Fibroblast of pulmonary artery (primary cell): ENCODE data around the gene TAOK2.
"Not testable (repeated sequence)": the region's sequence is repeated elsewhere in the genome, so short reads cannot be mapped to it uniquely, and the experiment has no call there.

ENCODE experiments used
- DNase-seq: peaks from one replicate; pipeline ENCODE4 v3.0.0-alpha.2; 2010; ENCODE audit warnings: low read depth
- H3K4me3 ChIP-seq: replicated peaks from 2 replicates; pipeline ENCODE4 v1.5.1; 2011; ENCODE audit warnings: low read depth, mild to moderate bottlenecking, control low read depth, low read length, moderate library complexity
- CTCF ChIP-seq: IDR thresholded peaks from 2 replicates; pipeline ENCODE4 v1.5.1; 2011; ENCODE audit warnings: mild to moderate bottlenecking, control low read depth, low read length, inconsistent platforms; ENCODE audit errors: missing control alignments

TAOK2 gene

DNA sequence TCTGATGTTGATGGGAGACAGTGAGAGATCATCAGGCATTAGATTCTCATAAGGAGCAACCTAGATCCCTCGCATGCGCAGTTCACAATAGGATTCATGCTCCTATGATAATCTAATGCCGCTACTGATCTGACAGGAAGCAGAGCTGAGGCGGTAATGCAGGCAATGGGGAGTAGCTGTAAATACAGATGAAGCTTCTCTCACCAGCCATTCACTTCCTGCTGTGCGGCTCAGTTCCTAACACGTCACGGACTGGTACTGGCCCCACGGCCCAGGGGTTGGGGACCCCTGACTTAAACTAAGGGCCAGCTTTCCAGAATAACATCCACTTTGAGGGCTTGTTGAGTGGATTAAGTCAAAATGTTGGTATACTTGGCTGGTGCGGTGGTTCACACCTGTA lies 14.4 kb upstream of the TAOK2 start:
- TF ChIP-seq CTCF, result no peak
- DNase-seq, result no peak
- no peak overlapping the region for H3K4me3 ChIP-seq

- DNase-seq, H3K4me3 ChIP-seq: not testable (repeated sequence)
Measured at GRCh38 chr16:29959821-29960220, 13.8 kb upstream of the TAOK2 start.

GRCh38 chr16:29961127-29961478 lies 12.6 kb upstream of the TAOK2 start:
- DNase-seq, result no peak
- H3K4me3 ChIP-seq, result peak overlapping the region; percentile 71
- TF ChIP-seq CTCF, result no peak

DNA sequence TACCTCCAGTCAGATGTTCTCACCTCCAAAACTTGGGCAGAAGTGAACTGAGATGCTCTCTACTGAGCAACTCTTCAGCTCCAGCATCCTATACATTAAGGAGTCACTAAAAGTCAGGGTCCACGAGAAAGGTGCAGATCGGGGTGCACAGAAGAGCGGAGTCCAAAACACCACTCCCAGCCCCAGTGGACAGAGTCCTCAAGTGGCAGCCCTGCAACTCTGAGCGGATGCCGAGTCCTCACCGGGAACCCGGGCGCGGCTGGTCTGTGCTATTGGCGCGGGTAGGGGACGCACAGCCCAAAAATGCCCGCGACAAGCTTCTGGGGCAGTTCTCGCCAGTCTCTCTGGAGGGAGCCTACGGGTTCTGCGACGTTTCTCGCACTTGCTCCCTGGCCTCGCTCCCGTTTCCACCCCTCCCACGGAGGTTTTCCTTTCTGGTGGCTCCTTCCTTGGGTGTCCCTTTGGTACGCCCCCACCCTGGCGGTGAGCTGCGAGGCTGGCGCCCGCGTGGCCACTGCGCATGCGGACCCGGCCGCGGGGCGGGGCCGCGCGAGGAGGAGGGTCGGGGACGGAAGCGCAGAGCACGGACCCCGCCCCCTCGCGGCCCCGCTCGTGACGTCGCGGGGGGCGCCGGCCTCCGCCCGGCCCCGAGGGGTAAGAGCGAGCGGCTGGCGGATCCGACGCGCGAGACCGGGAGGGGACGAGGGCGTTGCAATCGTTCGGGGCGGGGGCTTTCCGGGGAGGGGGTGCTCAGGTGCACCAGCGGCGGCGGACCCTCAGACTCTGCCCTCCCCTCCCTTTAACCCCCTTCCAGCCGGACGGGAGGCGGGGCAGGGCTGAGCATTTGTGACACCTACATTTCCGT lies 12.0 kb upstream of the TAOK2 start, which contains the start of gene TMEM219:
Gene TMEM219, plus strand, starts transcription at position 601 of the 865 bp plus-strand sequence. CDS start 1,065 bp downstream, outside the sequence.
- DNase-seq, result peak; percentile 86
- peak; percentile 31 for TF ChIP-seq CTCF
- H3K4me3 ChIP-seq, result peak within 1 kb of the TSS; percentile 71

GRCh38 chr16:29962344-29962994 lies 11.2 kb upstream of the TAOK2 start:
- TF ChIP-seq CTCF, result no peak
- DNase-seq, result peak; percentile 57
- peak overlapping the region; percentile 71 for H3K4me3 ChIP-seq

- DNase-seq, result no peak
- TF ChIP-seq CTCF, result no peak
Measured at GRCh38 chr16:29963021-29963743, 10.5 kb upstream of the TAOK2 start.

DNA sequence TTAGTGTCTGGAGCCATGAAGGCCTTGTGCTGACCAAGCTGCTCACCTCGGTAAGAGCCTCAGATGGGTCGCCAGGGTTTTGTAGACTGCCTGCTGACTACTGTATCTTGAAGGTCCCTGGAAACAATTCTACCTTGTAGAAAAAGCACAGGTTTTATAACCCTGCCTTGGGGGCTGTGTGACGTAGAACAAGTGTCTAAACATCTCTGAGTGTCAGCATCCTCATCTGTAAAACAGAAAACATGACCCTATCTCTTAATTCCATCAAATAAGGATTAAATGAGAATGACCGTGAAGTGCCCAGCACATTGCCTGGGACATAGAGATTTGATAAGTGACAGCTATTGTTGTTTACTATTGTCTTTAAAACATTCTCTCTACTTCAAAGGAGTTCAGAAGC lies 5.5 kb upstream of the TAOK2 start:
- TF ChIP-seq CTCF, result no peak
- DNase-seq, result no peak
- no peak overlapping the region for H3K4me3 ChIP-seq

More at GRCh38 chr16:29963021-29963743, 10.5 kb upstream of the TAOK2 start:
- peak overlapping the region; percentile 71 for H3K4me3 ChIP-seq
